HG03439 (cell line): ENCODE data around the gene ZNF865.

Experiments
- ATAC-seq: cut with Tn5 transposase; IDR thresholded peaks from one replicate; pipeline ENCODE4 v1.9.1; 2021; ENCODE audit warnings: mild to moderate bottlenecking, moderate library complexity; ENCODE audit not compliant: unreplicated experiment

The ZNF865 gene

DNA sequence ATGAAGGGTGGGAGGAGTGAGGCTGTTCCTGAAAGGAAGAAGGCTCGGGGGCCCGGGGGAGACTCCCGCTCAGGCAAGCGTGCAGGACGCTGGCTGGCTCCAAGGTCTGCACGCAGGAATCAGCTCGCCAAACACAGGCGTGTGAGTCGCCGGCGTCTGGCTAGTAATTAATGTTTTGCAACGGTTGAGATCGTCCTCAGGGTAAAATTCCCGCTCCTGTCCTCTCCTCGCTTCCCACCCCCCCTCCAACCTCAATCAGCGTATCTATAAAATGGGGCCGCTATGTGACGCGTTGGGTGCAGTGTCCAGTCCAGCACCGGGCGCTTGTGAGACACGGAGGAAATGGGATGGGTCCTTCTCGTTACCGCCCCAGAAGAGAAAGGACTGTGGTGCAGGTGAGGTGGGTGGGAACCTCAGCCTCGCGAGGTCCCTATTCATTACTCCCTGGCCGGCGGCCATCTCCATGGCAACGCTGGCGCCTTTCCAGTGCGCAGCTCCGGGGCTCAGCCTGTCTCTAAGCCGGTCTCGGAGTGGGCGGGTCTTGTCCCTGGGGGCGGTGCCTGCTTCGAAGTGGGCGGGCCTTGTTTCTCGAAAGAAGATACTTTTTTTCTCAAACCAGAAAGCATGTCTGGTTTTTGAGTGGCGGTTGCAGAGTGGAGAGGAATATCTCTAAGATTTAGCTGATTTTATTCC, 18.3 kb upstream of the ZNF865 start:
- peak; percentile 82 for ATAC-seq

DNA sequence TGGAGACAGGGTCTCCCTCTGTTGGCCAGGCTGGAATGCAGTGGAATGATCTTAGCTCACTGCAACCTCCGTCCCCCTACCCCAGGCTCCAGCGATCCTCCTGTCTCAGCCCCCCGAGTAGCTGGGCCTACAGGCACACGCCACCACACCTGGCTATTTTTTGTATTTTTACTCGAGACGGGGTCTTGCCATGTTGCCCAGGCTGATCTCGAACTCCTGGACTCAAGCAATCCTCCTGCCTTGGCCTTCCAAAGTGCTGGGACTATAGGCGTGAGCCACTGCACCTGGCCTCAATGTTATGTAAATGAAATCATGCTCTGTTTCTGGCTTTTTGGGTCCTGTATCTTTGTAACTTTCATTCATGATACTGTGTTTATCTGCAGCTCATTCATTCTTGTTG, 16.7 kb upstream of the ZNF865 start:
- no peak for ATAC-seq

DNA sequence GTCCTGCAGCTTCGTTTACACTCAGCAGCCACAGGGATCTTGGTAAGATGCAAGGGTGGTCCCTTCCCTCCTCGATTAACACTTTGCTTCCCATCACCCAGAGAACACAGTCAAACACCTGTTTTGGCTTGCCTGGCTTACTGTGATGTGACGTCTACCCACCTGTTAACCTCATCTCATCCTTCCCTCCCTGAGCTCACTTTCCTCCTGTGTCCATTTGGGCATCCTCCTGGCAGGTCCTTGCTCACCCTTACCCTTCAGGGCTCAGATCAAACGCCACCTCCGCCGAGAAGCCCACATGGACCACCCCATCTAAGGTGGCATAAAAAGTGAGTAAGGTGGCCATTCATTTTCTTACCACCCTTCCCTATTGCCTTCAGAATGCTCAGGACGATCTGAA, 15.3 kb upstream of the ZNF865 start:
- ATAC-seq: no peak

DNA sequence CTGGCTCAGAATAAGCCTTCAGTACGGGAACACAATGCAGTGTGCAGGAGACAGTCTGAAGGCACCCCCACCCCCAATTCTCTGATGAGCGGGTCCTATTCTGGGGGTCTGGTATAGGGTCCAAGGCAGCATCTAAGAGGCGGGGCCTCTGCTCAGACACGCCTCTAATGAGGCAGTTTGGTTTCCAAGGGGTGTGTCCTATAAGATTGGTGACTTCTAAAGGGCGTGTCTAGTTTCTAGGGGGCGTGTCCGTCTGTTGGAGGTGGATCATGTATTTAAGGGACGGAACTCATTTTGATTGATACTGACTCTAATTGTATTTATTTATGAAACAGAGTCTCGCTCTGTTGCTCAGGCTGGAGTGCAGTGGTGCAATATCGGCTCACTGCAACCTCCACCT, 14.8 kb upstream of the ZNF865 start:
- ATAC-seq: no peak

DNA sequence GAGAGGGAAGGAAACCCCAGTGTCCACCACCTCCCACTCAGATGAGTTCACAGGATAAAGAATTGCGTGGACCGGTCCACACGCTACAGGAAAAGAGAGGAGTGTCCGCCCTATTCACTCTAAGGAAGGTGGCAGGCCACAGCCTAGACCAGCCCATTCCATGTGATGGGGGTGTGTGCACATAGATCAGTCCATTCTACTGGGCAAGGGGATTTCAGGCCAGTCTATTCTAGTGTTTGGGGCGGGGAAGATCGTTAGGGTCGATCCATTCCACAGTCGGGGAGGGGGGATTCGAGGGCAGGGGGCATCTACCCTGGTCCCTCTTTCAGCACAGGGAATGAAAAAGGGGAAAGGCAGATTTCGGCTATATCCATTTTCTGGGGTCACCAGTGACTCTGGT, 13.9 kb upstream of the ZNF865 start:
- ATAC-seq: no peak

- ATAC-seq: no peak
Measured at GRCh38 chr19:55592391-55593090, 12.9 kb upstream of the ZNF865 start.

DNA sequence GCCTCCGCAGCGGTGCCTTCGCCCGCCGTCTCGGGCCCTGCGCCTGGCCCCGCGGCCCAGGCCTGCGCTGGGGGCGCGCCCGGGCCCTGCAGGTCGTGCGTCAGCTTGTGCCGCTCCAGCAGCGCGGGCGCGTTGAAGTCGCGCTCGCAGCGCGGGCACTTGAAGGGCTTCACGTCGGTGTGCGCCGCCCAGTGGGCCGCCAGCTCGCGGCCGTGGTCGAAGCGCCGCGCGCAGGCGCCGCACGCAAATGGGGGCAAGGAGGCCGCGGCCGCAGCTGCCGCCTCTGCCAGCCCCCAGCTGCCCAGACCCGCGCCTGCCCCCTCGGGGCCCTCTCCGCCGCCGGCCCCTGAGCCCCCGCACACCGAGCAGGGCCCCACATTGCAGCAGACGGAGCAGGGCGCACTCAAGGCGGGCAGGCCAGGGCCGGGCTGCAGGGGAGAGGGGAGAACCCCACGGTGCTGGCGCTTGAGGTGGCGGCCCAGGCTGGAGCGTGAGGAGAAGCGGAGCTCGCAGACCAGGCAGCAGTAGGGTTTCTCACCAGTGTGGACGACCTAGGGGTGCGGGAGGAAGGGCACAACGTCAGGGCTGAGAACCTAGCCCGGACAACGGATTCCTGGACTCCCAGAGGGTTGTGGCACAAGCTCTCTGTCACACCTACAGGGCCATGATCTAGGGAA, 12.2 kb upstream of the ZNF865 start:
- no peak for ATAC-seq

DNA sequence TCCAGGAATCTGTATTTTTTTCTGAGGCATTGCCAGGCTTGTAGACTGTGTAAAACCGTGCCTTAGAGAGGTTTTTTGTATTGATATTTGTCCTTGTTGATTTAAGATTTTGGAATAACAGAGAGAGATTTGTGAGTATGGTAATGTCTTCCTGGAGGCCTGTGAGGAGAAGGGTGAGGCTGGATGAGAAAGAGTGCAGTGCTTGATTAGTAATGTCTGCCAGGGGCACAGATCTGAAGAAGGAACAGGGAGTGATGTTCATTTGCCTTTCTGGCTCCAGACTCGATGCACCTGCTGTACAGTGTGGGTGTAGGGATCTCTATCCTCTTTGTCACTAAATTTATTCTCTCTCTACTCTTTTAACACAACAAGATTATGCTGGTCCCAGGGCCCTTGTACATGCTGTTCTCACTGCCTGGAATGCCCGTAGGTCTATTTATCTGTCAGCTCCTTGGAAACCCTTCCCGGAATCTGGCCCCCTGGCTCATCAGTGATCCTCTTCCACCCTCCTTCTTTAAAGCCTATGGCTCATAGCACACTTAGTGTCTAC, 10.4 kb upstream of the ZNF865 start:
- ATAC-seq: no peak

GRCh38 chr19:55596304-55596703, 9.1 kb upstream of the ZNF865 start:
- ATAC-seq: no peak

GRCh38 chr19:55597501-55597921, 7.9 kb upstream of the ZNF865 start:
- ATAC-seq: no peak

- ATAC-seq: no peak
Measured at GRCh38 chr19:55598034-55598433, 7.4 kb upstream of the ZNF865 start.

DNA sequence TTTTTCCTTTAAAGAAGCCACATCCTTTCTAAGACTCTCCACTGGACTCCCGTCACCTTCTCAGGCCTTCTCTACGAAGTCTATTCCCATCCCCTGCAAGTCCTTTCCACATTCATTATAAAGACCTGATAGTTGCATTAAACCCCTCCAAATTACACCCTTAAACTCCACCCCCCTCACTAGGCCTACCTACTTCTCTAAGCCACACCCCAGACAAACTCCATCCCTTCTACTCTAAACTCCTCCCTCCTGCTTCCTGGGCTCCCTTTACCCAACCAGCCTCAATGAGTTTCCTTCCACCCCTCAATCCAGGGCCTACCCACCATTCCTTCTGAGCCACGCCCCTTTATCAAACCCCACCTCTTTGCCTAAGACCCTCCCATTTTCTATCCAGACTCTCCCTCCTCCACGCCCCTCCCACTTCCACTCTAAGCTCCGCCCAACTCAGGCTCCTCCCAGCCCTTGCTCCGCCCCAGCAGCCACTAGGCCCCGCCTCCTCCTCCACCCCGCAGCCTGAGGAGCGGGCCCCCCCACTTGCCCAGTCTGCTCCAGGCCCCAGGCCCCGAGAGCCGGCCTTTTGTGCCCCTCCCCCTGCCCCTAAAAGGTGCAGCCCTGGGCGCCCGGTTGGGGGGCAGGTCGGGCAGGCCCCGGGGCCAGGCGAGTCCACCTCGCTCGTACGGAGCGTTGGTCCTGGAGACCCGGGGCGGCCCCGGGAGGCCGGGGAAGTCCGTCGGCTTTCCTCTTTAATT, 6.6 kb upstream of the ZNF865 start:
- ATAC-seq: peak; percentile 61

GRCh38 chr19:55599468-55599841, 6.0 kb upstream of the ZNF865 start, which contains the start of gene FIZ1:
Gene FIZ1 (minus strand): TSS chr19:55599517. CDS start chr19:55597865, 1,652 bp downstream.
- peak; percentile 50 for ATAC-seq

- peak; percentile 38 for ATAC-seq
Measured at GRCh38 chr19:55599842-55600661, 5.4 kb upstream of the ZNF865 start, which contains the start of gene ZNF524. Gene ZNF524 (plus strand): TSS chr19:55600288. CDS start chr19:55602113, 1,825 bp downstream.

DNA sequence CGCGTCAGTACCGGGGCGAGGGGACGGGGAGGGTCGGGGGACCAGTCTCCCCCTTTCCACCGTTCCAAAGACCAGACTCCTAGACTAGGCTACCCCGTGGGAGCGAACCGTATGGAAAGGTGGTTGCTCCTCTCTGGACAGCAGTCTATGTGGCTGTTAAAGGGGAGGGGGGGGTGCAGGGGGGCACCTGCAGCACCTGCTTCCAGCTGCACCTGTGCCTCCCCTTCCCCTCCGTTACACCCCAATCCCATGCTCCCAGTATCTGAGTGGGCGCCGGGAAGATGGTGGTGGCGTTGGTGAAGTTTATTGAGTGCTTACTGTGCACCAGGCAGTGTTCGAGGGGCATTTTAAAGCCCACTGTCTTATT, 4.8 kb upstream of the ZNF865 start:
- no peak for ATAC-seq

DNA sequence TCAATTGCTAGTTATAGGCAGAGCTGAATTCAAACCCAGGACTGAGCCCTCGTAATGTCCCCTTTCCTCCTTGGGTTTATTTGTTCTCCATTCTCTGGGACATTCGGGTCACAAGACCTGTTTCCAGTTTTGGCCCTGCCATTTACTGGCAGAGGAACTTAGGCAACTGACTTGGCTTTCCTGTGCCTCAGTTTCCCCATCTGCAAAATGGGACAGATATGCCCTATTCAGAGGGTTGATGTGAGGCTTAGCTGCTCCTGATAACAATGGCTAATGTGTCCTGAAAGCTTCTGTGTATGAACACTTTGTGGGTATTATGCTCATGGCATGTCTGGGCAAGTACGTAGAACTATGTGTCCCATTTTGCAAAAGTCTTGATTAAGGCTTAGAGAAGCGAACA, 4.4 kb upstream of the ZNF865 start:
- ATAC-seq: no peak

- ATAC-seq: no peak
Measured at GRCh38 chr19:55602104-55603001, 3.1 kb upstream of the ZNF865 start.

- no peak for ATAC-seq
Measured at GRCh38 chr19:55603115-55603514, 2.3 kb upstream of the ZNF865 start.
